ENCODE results near the gene CLEC16A.

CLEC16A gene, protein sequence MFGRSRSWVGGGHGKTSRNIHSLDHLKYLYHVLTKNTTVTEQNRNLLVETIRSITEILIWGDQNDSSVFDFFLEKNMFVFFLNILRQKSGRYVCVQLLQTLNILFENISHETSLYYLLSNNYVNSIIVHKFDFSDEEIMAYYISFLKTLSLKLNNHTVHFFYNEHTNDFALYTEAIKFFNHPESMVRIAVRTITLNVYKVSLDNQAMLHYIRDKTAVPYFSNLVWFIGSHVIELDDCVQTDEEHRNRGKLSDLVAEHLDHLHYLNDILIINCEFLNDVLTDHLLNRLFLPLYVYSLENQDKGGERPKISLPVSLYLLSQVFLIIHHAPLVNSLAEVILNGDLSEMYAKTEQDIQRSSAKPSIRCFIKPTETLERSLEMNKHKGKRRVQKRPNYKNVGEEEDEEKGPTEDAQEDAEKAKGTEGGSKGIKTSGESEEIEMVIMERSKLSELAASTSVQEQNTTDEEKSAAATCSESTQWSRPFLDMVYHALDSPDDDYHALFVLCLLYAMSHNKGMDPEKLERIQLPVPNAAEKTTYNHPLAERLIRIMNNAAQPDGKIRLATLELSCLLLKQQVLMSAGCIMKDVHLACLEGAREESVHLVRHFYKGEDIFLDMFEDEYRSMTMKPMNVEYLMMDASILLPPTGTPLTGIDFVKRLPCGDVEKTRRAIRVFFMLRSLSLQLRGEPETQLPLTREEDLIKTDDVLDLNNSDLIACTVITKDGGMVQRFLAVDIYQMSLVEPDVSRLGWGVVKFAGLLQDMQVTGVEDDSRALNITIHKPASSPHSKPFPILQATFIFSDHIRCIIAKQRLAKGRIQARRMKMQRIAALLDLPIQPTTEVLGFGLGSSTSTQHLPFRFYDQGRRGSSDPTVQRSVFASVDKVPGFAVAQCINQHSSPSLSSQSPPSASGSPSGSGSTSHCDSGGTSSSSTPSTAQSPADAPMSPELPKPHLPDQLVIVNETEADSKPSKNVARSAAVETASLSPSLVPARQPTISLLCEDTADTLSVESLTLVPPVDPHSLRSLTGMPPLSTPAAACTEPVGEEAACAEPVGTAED

GRCh38 chr16:10944249-10945064, at the start of gene CLEC16A:
TSS of gene CLEC16A (plus strand) at chr16:10944564. CDS start at chr16:10944718, 154 bp downstream.
- H3K36me3 ChIP-seq (ENCODE audit: control insufficient read depth, insufficient read depth, low read length) = no peaks in the 10 kb centered on the region
- DNase-seq (ENCODE audit: extremely low read depth, insufficient read length) = peak; percentile 98
- H3K4me3 ChIP-seq (replicated peaks; ENCODE audit: low read depth, low read length) = peak within 1 kb of the TSS; percentile 92
- TF ChIP-seq, protein P1, sequence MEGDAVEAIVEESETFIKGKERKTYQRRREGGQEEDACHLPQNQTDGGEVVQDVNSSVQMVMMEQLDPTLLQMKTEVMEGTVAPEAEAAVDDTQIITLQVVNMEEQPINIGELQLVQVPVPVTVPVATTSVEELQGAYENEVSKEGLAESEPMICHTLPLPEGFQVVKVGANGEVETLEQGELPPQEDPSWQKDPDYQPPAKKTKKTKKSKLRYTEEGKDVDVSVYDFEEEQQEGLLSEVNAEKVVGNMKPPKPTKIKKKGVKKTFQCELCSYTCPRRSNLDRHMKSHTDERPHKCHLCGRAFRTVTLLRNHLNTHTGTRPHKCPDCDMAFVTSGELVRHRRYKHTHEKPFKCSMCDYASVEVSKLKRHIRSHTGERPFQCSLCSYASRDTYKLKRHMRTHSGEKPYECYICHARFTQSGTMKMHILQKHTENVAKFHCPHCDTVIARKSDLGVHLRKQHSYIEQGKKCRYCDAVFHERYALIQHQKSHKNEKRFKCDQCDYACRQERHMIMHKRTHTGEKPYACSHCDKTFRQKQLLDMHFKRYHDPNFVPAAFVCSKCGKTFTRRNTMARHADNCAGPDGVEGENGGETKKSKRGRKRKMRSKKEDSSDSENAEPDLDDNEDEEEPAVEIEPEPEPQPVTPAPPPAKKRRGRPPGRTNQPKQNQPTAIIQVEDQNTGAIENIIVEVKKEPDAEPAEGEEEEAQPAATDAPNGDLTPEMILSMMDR (IDR thresholded peaks at IDR 0.05; ENCODE audit: insufficient read depth, low read length, poor library complexity, severe bottlenecking) = no peak
- H3K27me3 ChIP-seq (replicated peaks; ENCODE audit: control insufficient read depth, insufficient read depth, low read length) = no peaks in the 10 kb centered on the region

DNA sequence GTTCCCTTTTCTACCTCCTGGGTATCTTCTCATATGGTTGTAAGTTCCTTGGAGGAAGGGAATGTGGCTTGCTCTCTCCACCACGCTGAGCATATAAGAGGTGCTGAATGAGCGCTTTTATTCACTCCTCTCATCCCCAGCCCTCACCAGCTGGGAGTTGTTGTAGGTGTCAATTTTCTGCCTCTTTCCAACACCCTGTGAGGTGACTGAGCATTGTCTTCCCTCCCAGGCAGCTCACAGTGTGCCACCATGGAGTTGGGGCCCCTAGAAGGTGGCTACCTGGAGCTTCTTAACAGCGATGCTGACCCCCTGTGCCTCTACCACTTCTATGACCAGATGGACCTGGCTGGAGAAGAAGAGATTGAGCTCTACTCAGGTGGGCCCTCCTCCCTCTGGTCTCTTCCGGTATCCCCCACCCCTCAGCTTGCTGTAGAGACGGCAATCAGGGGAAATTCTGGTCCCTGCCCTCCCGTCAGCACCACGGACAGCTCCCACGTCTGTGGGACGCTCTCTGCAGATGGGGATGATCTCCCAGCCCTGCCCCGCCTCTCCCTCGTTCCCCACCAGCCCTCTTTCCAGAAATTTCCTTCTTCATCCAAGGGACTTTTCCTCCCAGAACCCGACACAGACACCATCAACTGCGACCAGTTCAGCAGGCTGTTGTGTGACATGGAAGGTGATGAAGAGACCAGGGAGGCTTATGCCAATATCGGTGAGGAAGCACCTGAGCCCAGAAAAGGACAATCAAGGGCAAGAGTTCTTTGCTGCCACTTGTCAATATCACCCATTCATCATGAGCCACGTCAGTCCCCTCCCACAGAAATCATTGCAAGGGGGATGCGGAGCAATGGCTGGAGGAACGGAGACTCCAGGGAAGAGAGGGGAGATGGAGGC, 49.1 kb upstream of the CLEC16A start:
- DNase-seq (ENCODE audit: extremely low read depth, insufficient read length) = no peak

GRCh38 chr16:10896165-10896564, 48.2 kb upstream of the CLEC16A start:
- Histone ChIP-seq H3K4me3 (replicated peaks; ENCODE audit: low read depth, low read length) (no peak overlapping the region), H3K27me3 (replicated peaks; ENCODE audit: control insufficient read depth, insufficient read depth, low read length) (no peaks in the 10 kb centered on the region), H3K36me3 (ENCODE audit: control insufficient read depth, insufficient read depth, low read length) (peaks cover 23% of the 10 kb centered on the region)
- DNase-seq (ENCODE audit: extremely low read depth, insufficient read length) = no peak
- TF ChIP-seq, protein P1 (IDR thresholded peaks at IDR 0.05; ENCODE audit: insufficient read depth, low read length, poor library complexity, severe bottlenecking) = no peak

More for the DNA sequence above, 49.1 kb upstream of the CLEC16A start:
- no peaks in the 10 kb centered on the region for H3K27me3 ChIP-seq (replicated peaks; ENCODE audit: control insufficient read depth, insufficient read depth, low read length)
- peaks cover 19% of the 10 kb centered on the region for H3K36me3 ChIP-seq (ENCODE audit: control insufficient read depth, insufficient read depth, low read length)
- no peak overlapping the region for H3K4me3 ChIP-seq (replicated peaks; ENCODE audit: low read depth, low read length)
- TF ChIP-seq, protein P1 (IDR thresholded peaks at IDR 0.05; ENCODE audit: insufficient read depth, low read length, poor library complexity, severe bottlenecking) = no peak

GRCh38 chr16:10896723-10897122, 47.6 kb upstream of the CLEC16A start:
- TF ChIP-seq, protein P1 (IDR thresholded peaks at IDR 0.05; ENCODE audit: insufficient read depth, low read length, poor library complexity, severe bottlenecking) = no peak
- DNase-seq (ENCODE audit: extremely low read depth, insufficient read length) = no peak
- no peaks in the 10 kb centered on the region for H3K27me3 ChIP-seq (replicated peaks; ENCODE audit: control insufficient read depth, insufficient read depth, low read length)
- H3K36me3 ChIP-seq (ENCODE audit: control insufficient read depth, insufficient read depth, low read length) = peaks cover 29% of the 10 kb centered on the region
- H3K4me3 ChIP-seq (replicated peaks; ENCODE audit: low read depth, low read length) = no peak overlapping the region

Data from GM06990 (cell line).